ENCODE measurements around the gene ADGRD1. TPM values are rescaled to one million over a fixed set of nuclear protein-coding genes. Genes with fewer than 3 reads are reported as not detected.

Gene ADGRD1
- total RNA-seq, 1 donor from 2014 or later: 0.17 TPM

- no peak for DNase-seq
These were observed 13.9 kb downstream of the ADGRD1 start for GRCh38 chr12:130967636-130968035.

- DNase-seq: no peak
These were observed 14.9 kb downstream of the ADGRD1 start for GRCh38 chr12:130968611-130969010.

GRCh38 chr12:130969223-130969622 lies 15.5 kb downstream of the ADGRD1 start:
- no peak for DNase-seq

GRCh38 chr12:130970165-130970907 lies 16.6 kb downstream of the ADGRD1 start:
- DNase-seq: no peak

- no peak for DNase-seq
These were observed 17.2 kb downstream of the ADGRD1 start for GRCh38 chr12:130970908-130971233.

GRCh38 chr12:130971925-130972585 lies 18.3 kb downstream of the ADGRD1 start:
- no peak for DNase-seq

- no peak for DNase-seq
These were observed 18.9 kb downstream of the ADGRD1 start for GRCh38 chr12:130972586-130972950.

- no peak for DNase-seq
These were observed 19.4 kb downstream of the ADGRD1 start for GRCh38 chr12:130973109-130973508.

- DNase-seq: no peak
These were observed 20.2 kb downstream of the ADGRD1 start for GRCh38 chr12:130973906-130974305.

- DNase-seq: no peak
These were observed 21.4 kb downstream of the ADGRD1 start for GRCh38 chr12:130975116-130975515.

- no peak for DNase-seq
These were observed 22.5 kb downstream of the ADGRD1 start for GRCh38 chr12:130976171-130976720.

- no peak for DNase-seq
These were observed 23.5 kb downstream of the ADGRD1 start for GRCh38 chr12:130977046-130977742.

GRCh38 chr12:130977743-130978095 lies 24.0 kb downstream of the ADGRD1 start:
- no peak for DNase-seq

GRCh38 chr12:130978785-130979184 lies 25.1 kb downstream of the ADGRD1 start:
- no peak for DNase-seq

GRCh38 chr12:130981074-130981742 lies 27.5 kb downstream of the ADGRD1 start:
- no peak for DNase-seq

GRCh38 chr12:130981911-130982310 lies 28.2 kb downstream of the ADGRD1 start:
- no peak for DNase-seq

- no peak for DNase-seq
These were observed 29.0 kb downstream of the ADGRD1 start for GRCh38 chr12:130982565-130983225.

GRCh38 chr12:130983328-130984017 lies 29.8 kb downstream of the ADGRD1 start:
- DNase-seq: no peak

GRCh38 chr12:130984183-130985058 lies 30.7 kb downstream of the ADGRD1 start:
- no peak for DNase-seq

GRCh38 chr12:130987151-130987931 lies 33.6 kb downstream of the ADGRD1 start:
- DNase-seq: no peak
